NCI-H1092 (cell line): ENCODE measurements around the gene MCM5.
"Not testable (repeated sequence)": the region's sequence is repeated elsewhere in the genome, so short reads cannot be mapped to it uniquely, and the experiment has no call there.

Source experiments
- DNase-seq: peaks from one replicate; lab custom pipeline; 2025; lab: John Stamatoyannopoulos, UW

MCM5 gene

DNA sequence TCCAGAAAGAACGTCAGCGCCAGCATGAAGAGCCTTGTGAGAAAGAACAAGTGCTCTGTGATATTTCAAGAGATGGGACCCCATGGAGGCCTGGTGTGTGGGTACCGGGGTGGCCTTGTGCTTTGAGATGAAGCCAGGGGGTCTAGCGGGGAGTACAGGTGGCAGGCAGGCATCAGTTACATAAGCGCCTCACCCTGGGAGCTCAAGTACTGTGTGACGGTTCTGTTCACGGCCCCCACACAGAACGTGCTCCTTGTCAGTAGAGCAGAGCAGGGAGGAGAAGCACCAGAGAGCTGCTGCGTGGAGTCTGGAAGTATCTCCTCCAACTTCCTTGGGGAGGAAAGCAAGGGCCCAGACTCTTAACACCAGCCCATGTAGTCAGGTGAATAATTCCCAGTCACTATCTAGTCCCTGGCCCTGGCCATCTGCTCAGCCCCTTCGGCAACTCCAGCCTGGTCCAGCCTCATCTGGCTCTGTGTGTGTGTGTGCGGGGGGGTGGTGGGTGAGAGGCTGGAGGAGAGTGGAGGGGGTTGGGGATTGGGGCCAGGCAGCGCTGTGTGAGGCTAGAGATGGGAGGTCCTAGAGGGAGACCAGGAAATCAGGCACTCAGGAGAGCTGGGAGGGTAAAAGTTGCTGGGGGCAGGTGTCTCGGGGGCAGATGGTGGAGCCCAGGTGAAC lies 32.4 kb downstream of the MCM5 start:
- no peak for DNase-seq

GRCh38 chr22:35434061-35434710 lies 34.2 kb downstream of the MCM5 start:
- DNase-seq = no peak

- DNase-seq = no peak
Measured at GRCh38 chr22:35435201-35435740, 35.3 kb downstream of the MCM5 start.

DNA sequence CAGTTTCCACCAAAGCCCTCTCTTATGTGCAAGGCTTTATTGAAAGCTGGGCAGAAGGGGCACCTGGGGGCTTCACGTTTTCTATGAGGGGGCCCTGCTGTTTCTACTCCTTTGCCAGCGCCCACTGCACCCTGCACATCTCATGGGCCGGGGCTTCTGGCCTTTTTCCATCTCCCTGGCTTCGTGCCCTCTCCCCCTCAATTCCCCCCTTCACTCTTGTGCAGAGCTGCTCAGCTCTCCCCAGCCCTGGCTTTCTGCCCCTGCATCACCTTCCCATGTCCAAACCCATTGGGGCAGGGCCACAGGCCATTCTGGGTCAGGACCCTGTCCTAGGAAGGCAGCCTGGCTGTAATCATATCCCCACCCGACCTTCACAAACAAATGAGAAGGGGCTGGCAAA lies 36.5 kb downstream of the MCM5 start:
- DNase-seq = peak; percentile 30

DNA sequence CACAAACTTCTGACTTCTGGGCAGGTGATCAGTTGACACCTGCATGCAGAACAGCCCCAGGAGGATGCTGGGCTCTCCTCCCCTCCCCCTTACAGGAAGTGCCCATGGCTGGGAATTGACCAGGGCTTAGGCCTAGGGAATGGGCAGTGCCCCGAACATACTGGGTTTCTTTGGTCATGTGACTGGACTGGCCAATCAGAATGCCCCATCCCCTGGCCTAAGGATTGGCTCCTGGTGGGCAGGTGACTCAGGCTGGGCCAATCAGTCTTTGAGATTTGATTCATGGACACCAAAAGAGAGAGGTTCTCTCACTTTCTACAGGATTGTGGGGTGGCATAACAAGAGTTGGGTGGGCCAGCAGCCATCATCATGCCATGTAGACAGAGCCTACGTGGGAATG lies 37.1 kb downstream of the MCM5 start:
- no peak for DNase-seq

DNA sequence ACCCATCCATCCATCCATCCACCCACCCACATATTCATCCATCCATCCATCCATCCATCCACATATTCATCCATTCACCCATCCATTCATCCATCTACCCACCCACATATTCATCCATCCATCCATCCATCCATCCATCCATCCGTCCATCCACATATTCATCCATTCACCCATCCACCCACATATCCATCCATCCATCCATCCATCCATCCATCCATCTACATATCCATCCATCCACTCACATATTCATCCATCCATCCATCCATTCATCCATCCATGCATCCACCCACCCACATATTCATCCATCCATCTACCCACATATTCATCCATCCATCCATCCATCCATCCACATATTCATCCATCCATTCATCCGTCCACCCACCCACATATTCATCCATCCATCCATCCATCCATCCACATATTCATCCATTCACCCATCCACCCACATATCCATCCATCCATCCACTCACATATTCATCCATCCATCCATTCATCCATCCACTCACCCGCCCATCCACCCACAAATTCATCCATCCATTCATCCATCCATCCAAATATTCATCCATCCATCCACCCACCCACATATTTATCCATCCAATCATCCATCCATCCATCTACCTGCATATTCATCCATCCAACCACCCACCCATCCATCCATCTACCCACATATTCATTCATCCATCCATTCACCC lies 38.9 kb downstream of the MCM5 start:
- not testable (repeated sequence) for DNase-seq

GRCh38 chr22:35439365-35439717 lies 39.4 kb downstream of the MCM5 start:
- DNase-seq = no peak

DNA sequence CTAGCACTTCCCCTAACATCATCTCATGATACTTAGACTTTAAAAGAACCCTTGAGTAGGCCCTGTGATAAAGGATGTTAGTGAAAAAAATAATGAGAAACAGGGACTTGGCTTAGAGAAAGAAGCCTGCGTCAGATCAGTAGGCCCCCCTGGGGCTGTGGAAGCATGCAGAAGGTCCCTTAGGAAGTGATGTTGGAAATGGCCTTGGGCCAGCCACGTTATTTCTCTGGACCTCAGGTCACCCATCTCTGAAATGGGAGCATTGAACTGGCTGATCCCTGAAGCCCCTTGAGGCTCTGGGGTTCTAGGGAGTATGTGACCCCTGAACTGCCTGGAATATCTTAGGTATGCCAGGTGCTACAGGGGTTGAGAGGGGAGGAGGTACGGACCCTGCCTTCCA lies 40.2 kb downstream of the MCM5 start:
- no peak for DNase-seq

- no peak for DNase-seq
Measured at GRCh38 chr22:35441489-35442100, 41.7 kb downstream of the MCM5 start.

- DNase-seq = no peak
Measured at GRCh38 chr22:35442471-35442870, 42.5 kb downstream of the MCM5 start.

DNA sequence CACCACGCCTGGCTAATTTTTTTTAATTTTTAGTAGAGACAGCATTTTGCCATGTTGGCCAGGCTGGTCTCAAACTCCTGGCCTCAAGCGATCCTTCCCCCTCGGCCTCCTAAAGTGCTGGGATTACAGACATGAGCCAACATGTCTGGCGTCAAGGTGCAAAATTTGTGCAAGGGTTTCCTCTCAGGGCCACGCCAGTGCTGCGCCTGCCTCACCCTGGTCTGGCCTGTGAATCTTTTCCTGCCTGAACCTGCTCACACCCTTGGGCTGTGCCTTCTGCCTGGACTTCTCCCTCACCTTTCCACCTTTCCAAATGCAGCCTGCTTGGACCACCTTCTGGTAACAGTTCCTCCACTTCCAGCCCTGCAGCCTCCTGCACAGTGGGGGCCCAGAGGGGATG lies 43.4 kb downstream of the MCM5 start:
- DNase-seq = no peak

GRCh38 chr22:35443790-35444684 lies 44.1 kb downstream of the MCM5 start:
- DNase-seq = no peak

GRCh38 chr22:35444685-35445399 lies 44.9 kb downstream of the MCM5 start:
- DNase-seq = no peak

DNA sequence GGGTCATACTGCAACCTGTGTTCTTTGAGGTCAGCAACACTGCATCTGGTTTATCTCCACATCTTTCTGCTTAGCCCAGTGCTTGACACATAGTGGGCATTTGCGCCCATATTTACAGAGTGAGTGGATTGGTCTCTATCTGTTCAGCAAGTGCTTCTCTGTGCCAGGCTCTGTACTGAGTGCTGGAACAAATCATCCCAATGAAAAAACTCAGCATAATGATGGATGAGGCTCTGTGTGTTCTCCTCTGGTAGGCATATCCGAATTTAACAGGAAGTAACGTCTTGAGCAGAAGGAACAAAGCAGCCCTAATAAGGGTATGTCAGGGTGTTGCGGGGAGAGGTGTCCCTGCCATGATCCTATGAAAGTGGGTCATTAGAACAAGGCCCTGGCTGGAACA lies 46.0 kb downstream of the MCM5 start:
- no peak for DNase-seq

- no peak for DNase-seq
Measured at GRCh38 chr22:35446365-35446764, 46.4 kb downstream of the MCM5 start.

GRCh38 chr22:35448523-35448922 lies 48.6 kb downstream of the MCM5 start:
- no peak for DNase-seq

GRCh38 chr22:35449829-35450689 lies 50.1 kb downstream of the MCM5 start:
- DNase-seq = no peak

- DNase-seq = no peak
Measured at GRCh38 chr22:35450824-35451569, 51.1 kb downstream of the MCM5 start.

DNA sequence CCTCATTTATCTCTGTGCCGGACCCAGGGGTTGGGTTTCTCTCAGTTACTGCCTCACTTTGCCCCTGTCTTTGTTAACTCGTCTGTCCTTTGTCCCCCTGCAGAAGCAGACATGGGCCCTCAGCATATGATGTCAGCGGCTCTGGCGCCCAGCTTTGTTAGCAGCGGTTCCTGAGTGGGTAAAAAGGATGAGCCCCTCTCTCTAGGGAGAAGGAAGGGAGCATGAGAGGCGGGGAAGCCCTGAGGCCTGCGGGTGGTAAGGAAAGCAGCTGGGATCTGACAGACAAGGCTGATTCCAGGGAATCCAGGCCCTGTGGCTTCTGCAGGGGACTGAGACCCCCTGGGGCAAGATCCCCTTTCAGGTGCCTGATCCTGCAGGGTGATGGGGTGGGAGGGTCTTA lies 51.7 kb downstream of the MCM5 start:
- DNase-seq = no peak
